Prostate gland (tissue), 2 donors: ENCODE results near the gene DPP9.

ENCODE experiments used
- CTCF ChIP-seq, 4 experiments: fragments of 200-600 bp in 2 of 4; fragments of 450-650 bp in 2 of 4; sonication (generic) in 2 of 4; IDR thresholded peaks; 1 replicate in 3 of 4; 2 replicates in 1 of 4; pipeline ENCODE4 v1.5.1; 2016 to 2019; ENCODE audit warnings: antibody characterized with exemption in 4 of 4, mild to moderate bottlenecking in 2 of 4, moderate library complexity in 2 of 4
- POLR2A ChIP-seq: fragments of 450-650 bp; IDR thresholded peaks from one replicate; pipeline ENCODE4 v1.6.1; 2016; ENCODE audit warnings: antibody characterized with exemption, mild to moderate bottlenecking
- POLR2AphosphoS5 ChIP-seq: sonication (generic); formaldehyde crosslinking; IDR thresholded peaks from one replicate; pipeline ENCODE4 v1.6.1; 2017; ENCODE audit warnings: antibody characterized with exemption

- TF ChIP-seq CTCF (IDR thresholded peaks at IDR 0.05) (no peak), POLR2AphosphoS5 (no peak), POLR2A (no peak)
These were observed 2.4 kb downstream of the DPP9 start for GRCh38 chr19:4721196-4721595.
